GM18870 (cell line): ENCODE results near the gene PRR19.

Experiments
- ATAC-seq: cut with Tn5 transposase; IDR thresholded peaks from one replicate; pipeline ENCODE4 v1.9.1; 2021; ENCODE audit warnings: moderate library complexity; ENCODE audit not compliant: unreplicated experiment

Gene PRR19

GRCh38 chr19:42343344-42344110, 41.6 kb downstream of the PRR19 start:
- no peak for ATAC-seq

- no peak for ATAC-seq
Observed at GRCh38 chr19:42344336-42344893, 42.5 kb downstream of the PRR19 start.

GRCh38 chr19:42345191-42345812, 43.4 kb downstream of the PRR19 start:
- ATAC-seq = no peak

GRCh38 chr19:42348211-42348610, 46.3 kb downstream of the PRR19 start:
- no peak for ATAC-seq

GRCh38 chr19:42349378-42350107, 47.6 kb downstream of the PRR19 start:
- ATAC-seq = no peak

- no peak for ATAC-seq
Observed at GRCh38 chr19:42350417-42350816, 48.5 kb downstream of the PRR19 start.

- no peak for ATAC-seq
Observed at GRCh38 chr19:42351079-42351735, 49.3 kb downstream of the PRR19 start.

GRCh38 chr19:42352301-42353259, 50.6 kb downstream of the PRR19 start:
- ATAC-seq = no peak

GRCh38 chr19:42353341-42354015, 51.5 kb downstream of the PRR19 start:
- no peak for ATAC-seq

GRCh38 chr19:42355896-42356295, 54.0 kb downstream of the PRR19 start:
- ATAC-seq = no peak

GRCh38 chr19:42356686-42357085, 54.8 kb downstream of the PRR19 start:
- no peak for ATAC-seq

- no peak for ATAC-seq
Observed at GRCh38 chr19:42357290-42357689, 55.4 kb downstream of the PRR19 start.
